IPS-15b (cell line): ENCODE results near the gene HDGFL1.

ENCODE experiments used
- H3K27me3 ChIP-seq: one replicate; pipeline ENCODE4 v1.6.1; 2013; ENCODE audit warnings: low read length; ENCODE audit not compliant: control insufficient read depth, insufficient read depth
- H3K36me3 ChIP-seq: one replicate; pipeline ENCODE4 v1.6.1; 2013; ENCODE audit warnings: low read length; ENCODE audit not compliant: control insufficient read depth, insufficient read depth
- H3K4me1 ChIP-seq: one replicate; pipeline ENCODE4 v1.6.1; 2013; ENCODE audit warnings: mild to moderate bottlenecking, low read length; ENCODE audit not compliant: control insufficient read depth, insufficient read depth
- H3K4me3 ChIP-seq: one replicate; pipeline ENCODE4 v1.5.1; 2013; ENCODE audit warnings: low read depth, low read length
- H3K9ac ChIP-seq: one replicate; pipeline ENCODE4 v1.6.1; 2013; ENCODE audit warnings: low read depth, mild to moderate bottlenecking, low read length
- H3K9me3 ChIP-seq: one replicate; pipeline ENCODE4 v1.6.1; 2013; ENCODE audit warnings: mild to moderate bottlenecking, low read length; ENCODE audit not compliant: control insufficient read depth, insufficient read depth

HDGFL1 gene

GRCh38 chr6:22569281-22570184 lies at the start of gene HDGFL1:
TSS of gene HDGFL1 (plus strand) at chr6:22569566. CDS start at chr6:22569576, 10 bp downstream.
- no peaks in the 10 kb centered on the region for H3K9me3 ChIP-seq
- H3K9ac ChIP-seq, result no peak within 1 kb of the TSS
- H3K27me3 ChIP-seq, result no peaks in the 10 kb centered on the region

GRCh38 chr6:22521035-22521434 lies 48.3 kb upstream of the HDGFL1 start:
- Histone ChIP-seq H3K4me3 (no peak overlapping the region), H3K36me3 (no peaks in the 10 kb centered on the region), H3K9ac (no peak overlapping the region), H3K9me3 (no peaks in the 10 kb centered on the region), H3K4me1 (no peaks in the 10 kb centered on the region), H3K27me3 (no peaks in the 10 kb centered on the region)

More at GRCh38 chr6:22569281-22570184, at the start of gene HDGFL1:
- H3K36me3 ChIP-seq, result no peaks in the 10 kb centered on the region
- no peak within 1 kb of the TSS for H3K4me3 ChIP-seq
- no peaks in the 10 kb centered on the region for H3K4me1 ChIP-seq

- Histone ChIP-seq H3K36me3 (no peaks in the 10 kb centered on the region), H3K4me3 (no peak overlapping the region), H3K27me3 (no peaks in the 10 kb centered on the region), H3K4me1 (no peaks in the 10 kb centered on the region), H3K9me3 (no peaks in the 10 kb centered on the region), H3K9ac (no peak overlapping the region)
Observed at GRCh38 chr6:22526736-22527135, 42.6 kb upstream of the HDGFL1 start.

- H3K9ac ChIP-seq, result no peak overlapping the region
- no peaks in the 10 kb centered on the region for H3K9me3 ChIP-seq
- no peaks in the 10 kb centered on the region for H3K36me3 ChIP-seq
- no peak overlapping the region for H3K4me3 ChIP-seq
- H3K27me3 ChIP-seq, result no peaks in the 10 kb centered on the region
- H3K4me1 ChIP-seq, result no peaks in the 10 kb centered on the region
Observed at GRCh38 chr6:22529866-22530265, 39.5 kb upstream of the HDGFL1 start.

- Histone ChIP-seq H3K9me3 (no peaks in the 10 kb centered on the region), H3K36me3 (no peaks in the 10 kb centered on the region), H3K27me3 (no peaks in the 10 kb centered on the region), H3K4me3 (no peak overlapping the region), H3K4me1 (no peaks in the 10 kb centered on the region), H3K9ac (no peak overlapping the region)
Observed at GRCh38 chr6:22530506-22530905, 38.9 kb upstream of the HDGFL1 start.

GRCh38 chr6:22536122-22536521 lies 33.2 kb upstream of the HDGFL1 start:
- no peaks in the 10 kb centered on the region for H3K36me3 ChIP-seq
- H3K9ac ChIP-seq, result no peak overlapping the region
- no peak overlapping the region for H3K4me3 ChIP-seq
- H3K27me3 ChIP-seq, result no peaks in the 10 kb centered on the region
- no peaks in the 10 kb centered on the region for H3K9me3 ChIP-seq
- H3K4me1 ChIP-seq, result no peaks in the 10 kb centered on the region

GRCh38 chr6:22544476-22544875 lies 24.9 kb upstream of the HDGFL1 start:
- H3K27me3 ChIP-seq, result no peaks in the 10 kb centered on the region
- no peaks in the 10 kb centered on the region for H3K9me3 ChIP-seq
- no peaks in the 10 kb centered on the region for H3K4me1 ChIP-seq
- H3K36me3 ChIP-seq, result no peaks in the 10 kb centered on the region
- H3K4me3 ChIP-seq, result no peak overlapping the region
- H3K9ac ChIP-seq, result no peak overlapping the region

- Histone ChIP-seq H3K9ac (no peak overlapping the region), H3K36me3 (no peaks in the 10 kb centered on the region), H3K4me1 (no peaks in the 10 kb centered on the region), H3K9me3 (no peaks in the 10 kb centered on the region), H3K4me3 (no peak overlapping the region), H3K27me3 (no peaks in the 10 kb centered on the region)
Observed at GRCh38 chr6:22545051-22545450, 24.3 kb upstream of the HDGFL1 start.

GRCh38 chr6:22546236-22546635 lies 23.1 kb upstream of the HDGFL1 start:
- Histone ChIP-seq H3K4me1 (no peaks in the 10 kb centered on the region), H3K9ac (no peak overlapping the region), H3K4me3 (no peak overlapping the region), H3K36me3 (no peaks in the 10 kb centered on the region), H3K9me3 (no peaks in the 10 kb centered on the region), H3K27me3 (no peaks in the 10 kb centered on the region)

GRCh38 chr6:22550971-22551670 lies 18.2 kb upstream of the HDGFL1 start:
- no peak overlapping the region for H3K9ac ChIP-seq
- no peaks in the 10 kb centered on the region for H3K27me3 ChIP-seq
- H3K4me1 ChIP-seq, result no peaks in the 10 kb centered on the region
- no peaks in the 10 kb centered on the region for H3K36me3 ChIP-seq
- no peaks in the 10 kb centered on the region for H3K9me3 ChIP-seq
- H3K4me3 ChIP-seq, result no peak overlapping the region

- H3K9me3 ChIP-seq, result no peaks in the 10 kb centered on the region
- no peaks in the 10 kb centered on the region for H3K4me1 ChIP-seq
- H3K36me3 ChIP-seq, result no peaks in the 10 kb centered on the region
- H3K9ac ChIP-seq, result no peak overlapping the region
- H3K27me3 ChIP-seq, result no peaks in the 10 kb centered on the region
- H3K4me3 ChIP-seq, result no peak overlapping the region
Observed at GRCh38 chr6:22556266-22556665, 13.1 kb upstream of the HDGFL1 start.

- H3K4me3 ChIP-seq, result no peak overlapping the region
Observed at GRCh38 chr6:22557007-22557406, 12.4 kb upstream of the HDGFL1 start.

More at GRCh38 chr6:22557007-22557406, 12.4 kb upstream of the HDGFL1 start:
- Histone ChIP-seq H3K27me3 (no peaks in the 10 kb centered on the region), H3K4me1 (no peaks in the 10 kb centered on the region), H3K9ac (no peak overlapping the region), H3K36me3 (no peaks in the 10 kb centered on the region), H3K9me3 (no peaks in the 10 kb centered on the region)
